Transverse colon (tissue), 4 donors: ENCODE results near the gene CELSR2.

Experiments
- CTCF ChIP-seq, 5 experiments: fragments of 200-600 bp in 3 of 5; fragments of 450-650 bp in 2 of 5; sonication (generic) in 3 of 5; IDR thresholded peaks; 1 replicate in 2 of 5; 2 replicates in 3 of 5; pipeline ENCODE4 v1.5.1; 2016 to 2017; ENCODE audit warnings: antibody characterized with exemption in 5 of 5, inconsistent platforms in 3 of 5, mild to moderate bottlenecking in 2 of 5, moderate library complexity in 1 of 5
- EP300 ChIP-seq: sonication (generic); formaldehyde crosslinking; IDR thresholded peaks from one replicate; pipeline ENCODE4 v1.6.1; 2017; ENCODE audit warnings: antibody characterized with exemption, low read depth
- POLR2A ChIP-seq: fragments of 450-650 bp; IDR thresholded peaks from one replicate; pipeline ENCODE4 v1.6.1; 2016; ENCODE audit warnings: antibody characterized with exemption, mild to moderate bottlenecking, moderate library complexity
- POLR2AphosphoS5 ChIP-seq, 3 donors: sonication (generic); formaldehyde crosslinking; IDR thresholded peaks; one replicate each; pipeline ENCODE4 v1.6.1; 2016; ENCODE audit warnings: antibody characterized with exemption in 3 of 3

GRCh38 chr1:109199710-109200109 lies 49.6 kb upstream of the CELSR2 start:
- TF ChIP-seq CTCF (IDR thresholded peaks at IDR 0.05) = no peak
- no peak for TF ChIP-seq POLR2A
- TF ChIP-seq EP300 = no peak
- no peak for TF ChIP-seq POLR2AphosphoS5 (IDR thresholded peaks at IDR 0.05)
